Right ventricle myocardium inferior (tissue), 1 donor: Measurements from ENCODE around the gene SF3B1. TPM values are rescaled to one million over a fixed set of nuclear protein-coding genes. Genes with fewer than 3 reads are reported as not detected.
"Not testable (repeated sequence)": the region's sequence is repeated elsewhere in the genome, so short reads cannot be mapped to it uniquely, and the experiment has no call there.

Source experiments
- ATAC-seq: fragments of 200-7000 bp; cut with Tn5 transposase; one replicate; pipeline ENCODE4 v1.9.1; 2020; ENCODE audit warnings: mild to moderate bottlenecking, moderate library complexity
- DNase-seq: peaks from one replicate; pipeline ENCODE4 v3.0.0; 2021; ENCODE audit errors: missing footprints
- intact Hi-C: fragments of 100-400 bp; cut with DNase I; formaldehyde crosslinking; loops from one replicate; pipeline ENCODE4 v1.11.0; 2022
- total RNA-seq: library from RNA; stranded (reverse); fragmentation: NEBNext Ultra II Directional; extraction: Animal tissue kit (Norgen Biotek cat#: 25700); gene quantifications from one replicate; pipeline ENCODE4 v1.2.1, GENCODE V29; 2021
- donor health status: DM: no; HTN: yes; CAD: no; lungs with severe emphysema.

SF3B1 gene
- total RNA-seq, 1 donor from 2014 or later, result 126 TPM

GRCh38 chr2:197446844-197447243, 12.0 kb upstream of the SF3B1 start:
- no peak for ATAC-seq
- intact Hi-C loops, result no loop called here

DNA sequence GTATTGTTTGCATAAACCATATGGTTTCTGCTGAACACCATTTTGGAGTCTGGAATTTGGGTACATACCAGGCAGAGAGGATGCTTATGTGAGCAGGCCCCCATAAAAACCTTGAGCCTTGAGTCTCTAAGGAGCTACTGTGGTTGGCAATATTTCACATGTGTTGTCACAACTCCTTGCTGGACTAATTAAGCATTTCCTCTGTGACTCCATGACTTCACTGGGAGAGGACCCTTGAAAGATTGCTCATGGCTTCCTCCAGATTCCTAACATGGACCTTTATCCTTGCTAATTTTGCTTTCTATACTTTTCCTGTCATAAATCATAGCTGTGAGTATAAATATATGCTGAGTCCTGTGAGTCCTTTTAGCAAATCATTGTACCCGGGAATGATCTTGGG, 10.9 kb upstream of the SF3B1 start:
- no peak for DNase-seq
- intact Hi-C loops, result no loop called here
- ATAC-seq, result no peak

More at GRCh38 chr2:197446844-197447243, 12.0 kb upstream of the SF3B1 start:
- DNase-seq, result no peak

- intact Hi-C loops, result no loop called here
- ATAC-seq, result no peak
- no peak for DNase-seq
Observed at GRCh38 chr2:197442857-197443256, 8.0 kb upstream of the SF3B1 start.

- ATAC-seq, result no peak
- intact Hi-C loops, result no loop called here
Observed at GRCh38 chr2:197437380-197437779, 2.6 kb upstream of the SF3B1 start.

DNA sequence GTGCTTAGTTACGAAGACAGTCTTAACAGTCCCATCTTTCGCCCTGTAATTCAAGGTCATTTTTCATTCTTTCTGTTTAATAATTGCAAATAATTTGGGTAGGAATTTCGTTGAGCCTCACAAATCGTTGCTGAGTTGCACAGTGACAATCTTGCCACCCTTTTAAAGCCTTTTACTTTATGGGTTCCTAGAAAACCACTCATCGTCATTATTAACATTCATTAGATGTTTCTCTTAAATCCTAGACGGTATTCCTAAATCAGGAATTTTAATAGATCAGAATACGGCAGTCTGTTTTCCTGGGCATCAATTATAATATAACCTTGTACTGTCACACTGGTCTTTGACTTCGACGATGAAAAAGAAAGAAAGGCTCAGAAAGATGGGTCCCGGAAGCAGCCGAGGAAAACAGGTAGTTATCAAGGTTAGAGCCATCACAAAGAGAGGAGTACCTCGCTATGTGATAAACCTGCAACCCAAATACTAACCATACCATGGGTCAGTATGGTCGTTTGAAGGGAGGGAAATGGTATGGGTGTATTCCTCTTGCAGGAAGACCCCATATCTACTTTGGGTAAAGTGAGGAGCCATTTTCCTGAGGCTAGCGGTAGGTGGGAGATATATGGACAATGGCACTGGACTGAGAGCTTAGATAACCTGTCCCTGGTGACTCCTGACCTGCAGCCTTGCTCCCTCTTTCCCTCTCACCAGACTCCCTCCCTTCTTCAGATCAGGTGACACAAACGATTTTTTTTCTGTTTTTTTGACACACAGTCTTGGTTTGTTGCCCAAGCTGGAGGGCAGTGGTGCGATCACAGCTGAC, 981 bp upstream of the SF3B1 start:
- no peak for ATAC-seq
- DNase-seq, result no peak
- intact Hi-C loops, result loop anchor here (1.0 kb wide), 1 partner anchor 17 kb away; the partner anchor contains the start of gene COQ10B

More at GRCh38 chr2:197437380-197437779, 2.6 kb upstream of the SF3B1 start:
- no peak for DNase-seq

- no peak for ATAC-seq
- intact Hi-C loops, result loop anchor here (5.0 kb wide), 1 partner anchor 83 kb away; the partner anchor contains the start of gene MOB4
- no peak for DNase-seq
Observed at GRCh38 chr2:197433780-197434438, 919 bp downstream of the SF3B1 start.

DNA sequence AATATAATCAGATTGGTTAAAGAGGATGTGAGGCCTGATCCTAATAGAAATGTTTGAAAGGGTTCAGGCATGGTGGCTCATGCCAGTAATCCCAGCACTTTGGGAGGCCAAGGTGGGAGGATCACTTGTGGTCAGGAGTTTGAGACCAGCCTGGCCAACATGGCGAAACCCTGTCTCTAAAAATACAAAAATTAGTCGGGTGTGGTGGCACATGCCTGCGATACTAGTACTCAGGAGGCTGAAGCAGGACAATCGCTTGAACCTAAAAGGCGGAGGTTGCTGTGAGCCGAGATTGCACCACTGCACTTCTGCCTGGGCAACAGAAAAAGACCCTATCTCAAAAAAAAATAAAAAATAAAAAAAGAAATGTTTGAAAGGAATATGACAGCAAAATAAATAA, 2.3 kb downstream of the SF3B1 start:
- intact Hi-C loops, result loop anchor here (5.0 kb wide), 1 partner anchor 85 kb away; the partner anchor contains the start of gene MOB4
- not testable (repeated sequence) for ATAC-seq, DNase-seq

GRCh38 chr2:197431858-197432257, 3.0 kb downstream of the SF3B1 start:
- ATAC-seq (no peak), DNase-seq (no peak)
- intact Hi-C loops, result loop anchor here (5.0 kb wide), 1 partner anchor 85 kb away; the partner anchor contains the start of gene MOB4

GRCh38 chr2:197427986-197428385, 6.8 kb downstream of the SF3B1 start:
- ATAC-seq (no peak), DNase-seq (no peak)
- intact Hi-C loops, result no loop called here

- ATAC-seq, result no peak
- no peak for DNase-seq
- intact Hi-C loops, result no loop called here
Observed at GRCh38 chr2:197426723-197427603, 7.9 kb downstream of the SF3B1 start.

GRCh38 chr2:197425550-197425949, 9.3 kb downstream of the SF3B1 start:
- intact Hi-C loops, result no loop called here
- DNase-seq (no peak), ATAC-seq (no peak)

DNA sequence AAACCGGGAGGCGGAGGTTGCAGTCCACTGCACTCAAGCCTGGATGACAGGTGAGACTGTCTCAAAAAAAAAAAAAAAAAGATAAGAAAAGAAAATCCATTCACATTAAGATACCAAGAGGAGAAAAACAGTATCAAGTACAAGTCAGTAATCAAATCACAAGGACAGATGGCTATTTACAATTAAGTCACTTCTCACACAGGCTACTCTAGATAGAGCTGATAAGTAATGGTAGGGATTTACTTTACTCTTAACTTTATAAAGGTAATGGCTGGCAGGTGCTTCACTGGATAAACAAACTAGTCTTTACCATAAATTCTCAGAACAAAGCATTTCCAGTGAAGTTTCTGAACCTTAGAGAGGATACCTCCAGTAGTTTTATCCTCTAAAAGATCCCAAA, 11.5 kb downstream of the SF3B1 start:
- DNase-seq (no peak), ATAC-seq (no peak)
- intact Hi-C loops, result loop anchor here (5.0 kb wide), 1 partner anchor 44 kb away; no protein-coding TSS in a partner anchor

- intact Hi-C loops, result no loop called here
- no peak for ATAC-seq
Observed at GRCh38 chr2:197419438-197419837, 15.4 kb downstream of the SF3B1 start.

DNA sequence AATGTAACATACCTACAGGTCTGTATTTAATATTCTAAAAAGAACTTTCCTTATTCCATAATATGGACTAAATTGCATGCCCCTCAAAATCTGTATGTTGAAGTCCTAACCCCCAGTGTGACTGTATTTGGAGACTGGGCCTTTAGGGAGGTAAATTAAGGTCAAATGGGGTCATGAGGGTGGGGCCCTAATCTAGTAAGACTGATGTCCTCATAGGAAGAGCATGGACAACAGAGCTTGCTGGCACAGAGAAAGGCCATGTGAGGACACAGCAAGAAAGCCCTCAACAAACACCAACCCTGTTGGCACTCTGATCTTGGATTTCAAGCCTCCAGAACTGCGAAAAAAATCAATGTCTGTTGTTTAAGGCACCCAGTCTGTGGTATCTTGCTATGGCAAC, 18.6 kb downstream of the SF3B1 start:
- intact Hi-C loops, result no loop called here
- ATAC-seq (no peak), DNase-seq (no peak)

More at GRCh38 chr2:197419438-197419837, 15.4 kb downstream of the SF3B1 start:
- DNase-seq, result no peak

DNA sequence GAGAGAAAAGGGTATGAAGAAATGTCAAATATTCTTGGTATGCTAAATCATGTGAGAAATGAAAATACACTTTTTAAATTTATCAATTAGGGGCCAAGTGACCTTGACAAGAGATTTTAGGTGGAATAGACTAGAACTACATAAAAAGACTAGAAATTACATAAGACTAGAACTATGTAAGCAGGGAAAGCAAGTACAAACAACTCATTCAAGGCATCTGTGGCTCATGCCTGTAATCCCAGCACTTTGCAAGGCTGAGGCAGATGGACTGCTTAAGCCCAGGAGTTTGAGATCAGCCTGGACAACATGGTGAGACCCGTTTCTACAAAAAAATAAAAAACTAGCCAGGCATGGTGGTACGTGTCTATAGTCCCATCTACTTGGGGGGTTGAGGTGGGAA, 20.3 kb downstream of the SF3B1 start:
- ATAC-seq (no peak), DNase-seq (no peak)
- intact Hi-C loops, result no loop called here

DNA sequence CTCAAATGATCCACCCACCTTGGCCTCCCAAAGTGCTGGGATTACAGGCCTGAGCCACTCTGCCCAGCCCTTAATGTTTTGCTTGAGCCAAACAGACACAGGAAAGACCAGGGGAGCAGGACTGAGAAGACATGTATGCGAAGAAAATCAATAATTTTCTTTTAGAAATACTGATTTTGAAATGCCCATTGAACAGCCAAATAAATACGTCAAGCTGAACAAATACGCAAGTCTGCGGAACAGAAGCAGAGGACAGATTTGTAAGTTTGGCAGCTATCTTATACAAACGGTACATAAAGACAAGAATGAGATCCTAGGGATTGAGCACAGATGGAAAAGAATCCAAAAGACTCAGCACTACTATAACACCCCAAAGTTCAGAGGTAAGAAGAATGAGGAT, 20.8 kb downstream of the SF3B1 start:
- intact Hi-C loops, result no loop called here
- DNase-seq (no peak), ATAC-seq (no peak)

DNA sequence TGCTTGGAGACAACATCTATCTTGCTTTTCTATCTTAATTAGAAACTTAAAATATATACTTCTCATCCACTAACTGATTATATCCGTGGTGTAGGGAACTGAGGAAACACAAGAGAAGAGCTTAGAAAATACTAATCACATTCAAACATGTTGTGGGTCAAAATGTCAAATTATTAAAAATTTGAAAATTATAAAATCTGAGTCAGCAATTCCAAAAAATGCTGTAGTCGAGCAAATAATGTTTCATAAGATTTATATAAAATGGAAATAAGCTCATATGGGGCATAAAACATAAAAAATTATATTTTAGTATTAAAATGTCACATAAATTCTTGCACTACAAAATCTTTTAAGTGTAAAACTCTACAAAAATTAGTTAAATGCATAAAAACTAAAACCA, 29.2 kb downstream of the SF3B1 start:
- DNase-seq (no peak), ATAC-seq (no peak)
- intact Hi-C loops, result no loop called here

- no peak for ATAC-seq
- intact Hi-C loops, result loop anchor here (5.0 kb wide), 1 partner anchor 67 kb away; no protein-coding TSS in a partner anchor
Observed at GRCh38 chr2:197399887-197400540, 34.8 kb downstream of the SF3B1 start.

More at GRCh38 chr2:197399887-197400540, 34.8 kb downstream of the SF3B1 start:
- no peak for DNase-seq
